Upper lobe of left lung (tissue), 4 donors: Measurements from ENCODE around the gene NRXN3.

Experiments
- CTCF ChIP-seq, 6 experiments: fragments of 450-650 bp in 4 of 6; fragments of 200-600 bp in 2 of 6; sonication (generic) in 2 of 6; IDR thresholded peaks; one replicate each; pipeline ENCODE4 v1.5.1; 2016 to 2019; ENCODE audit warnings: antibody characterized with exemption in 6 of 6
- EP300 ChIP-seq, 4 donors: sonication (generic); formaldehyde crosslinking; IDR thresholded peaks; one replicate each; pipeline ENCODE4 v1.5.1; 2017; ENCODE audit warnings: antibody characterized with exemption in 4 of 4, control low read depth in 2 of 4
- POLR2A ChIP-seq, 4 donors: fragments of 450-650 bp; IDR thresholded peaks; one replicate each; pipeline ENCODE4 v1.5.1; 2016 to 2017; ENCODE audit warnings: antibody characterized with exemption in 4 of 4, mild to moderate bottlenecking in 2 of 4
- POLR2AphosphoS5 ChIP-seq, 2 donors: sonication (generic); formaldehyde crosslinking; IDR thresholded peaks; one replicate each; pipeline ENCODE4 v1.5.1; 2017; ENCODE audit warnings: antibody characterized with exemption in 2 of 2

- no peak for TF ChIP-seq CTCF (IDR thresholded peaks at IDR 0.05)
- no peak for TF ChIP-seq POLR2A (IDR thresholded peaks at IDR 0.05)
- TF ChIP-seq EP300 (IDR thresholded peaks at IDR 0.05): no peak
- TF ChIP-seq POLR2AphosphoS5 (IDR thresholded peaks at IDR 0.05): no peak
These were observed 919.4 kb downstream of the NRXN3 start for GRCh38 chr14:79089576-79089975.
